GM23338 (cell line): ENCODE measurements around the gene AFAP1L1.

Experiments used
- CREB1 ChIP-seq: fragments of 250-450 bp; sonication (Bioruptor Pico); IDR thresholded peaks from 2 replicates; pipeline ENCODE4 v1.5.0; 2020; ENCODE audit warnings: low read depth, mild to moderate bottlenecking, moderate library complexity
- CTCF ChIP-seq, 2 experiments: fragments of 200-600 bp in 1 of 2; sonication (generic) in 1 of 2; conservative IDR thresholded peaks; 2 replicates each; pipeline versions ENCODE4 v1.5.1 to v1.6.1; 2016 to 2017; ENCODE audit warnings: antibody characterized with exemption in 2 of 2, low read depth in 2 of 2, mild to moderate bottlenecking in 2 of 2, moderate library complexity in 1 of 2
- EZH2 ChIP-seq: fragments of 200-600 bp; sonication (generic); IDR thresholded peaks from one replicate; pipeline ENCODE4 v1.8.0; 2017; ENCODE audit warnings: antibody characterized with exemption, mild to moderate bottlenecking, low read depth; ENCODE audit not compliant: unreplicated experiment
- EZH2phosphoT487 ChIP-seq: fragments of 200-600 bp; sonication (generic); IDR thresholded peaks from one replicate; pipeline ENCODE4 v1.8.1; 2018; ENCODE audit warnings: antibody characterized with exemption; ENCODE audit not compliant: unreplicated experiment
- JUNB ChIP-seq: IDR thresholded peaks from one replicate; pipeline ENCODE4 v1.6.1; 2016; ENCODE audit warnings: antibody characterized with exemption; ENCODE audit not compliant: unreplicated experiment
- NANOG ChIP-seq: IDR thresholded peaks from 2 replicates; pipeline ENCODE4 v1.6.1; 2016; ENCODE audit warnings: antibody characterized with exemption, borderline replicate concordance
- POLR2AphosphoS5 ChIP-seq: IDR thresholded peaks from 2 replicates; pipeline ENCODE4 v1.6.1; 2016; ENCODE audit warnings: antibody characterized with exemption, low read depth
- REST ChIP-seq: IDR thresholded peaks from one replicate; pipeline ENCODE4 v1.6.1; 2018; ENCODE audit warnings: antibody characterized with exemption; ENCODE audit not compliant: unreplicated experiment
- ZNF114 ChIP-seq: fragments of 250-450 bp; sonication (Bioruptor Pico); IDR thresholded peaks from 2 replicates; pipeline ENCODE4 v1.5.0; 2020; ENCODE audit warnings: mild to moderate bottlenecking, moderate library complexity
- ZNF331 ChIP-seq: fragments of 250-450 bp; sonication (Bioruptor Pico); IDR thresholded peaks from 2 replicates; pipeline ENCODE4 v1.5.0; 2020; ENCODE audit warnings: low read depth, mild to moderate bottlenecking, moderate library complexity
- TF ChIP-seq, protein P1 (sequence below): fragments of 250-450 bp; sonication (Bioruptor Pico); IDR thresholded peaks from 2 replicates; pipeline ENCODE4 v1.5.0; 2020; ENCODE audit warnings: mild to moderate bottlenecking, moderate library complexity
- TF ChIP-seq, protein P2 (sequence below): IDR thresholded peaks from 2 replicates; pipeline ENCODE4 v1.6.1; 2016; ENCODE audit warnings: antibody characterized with exemption

DNA sequence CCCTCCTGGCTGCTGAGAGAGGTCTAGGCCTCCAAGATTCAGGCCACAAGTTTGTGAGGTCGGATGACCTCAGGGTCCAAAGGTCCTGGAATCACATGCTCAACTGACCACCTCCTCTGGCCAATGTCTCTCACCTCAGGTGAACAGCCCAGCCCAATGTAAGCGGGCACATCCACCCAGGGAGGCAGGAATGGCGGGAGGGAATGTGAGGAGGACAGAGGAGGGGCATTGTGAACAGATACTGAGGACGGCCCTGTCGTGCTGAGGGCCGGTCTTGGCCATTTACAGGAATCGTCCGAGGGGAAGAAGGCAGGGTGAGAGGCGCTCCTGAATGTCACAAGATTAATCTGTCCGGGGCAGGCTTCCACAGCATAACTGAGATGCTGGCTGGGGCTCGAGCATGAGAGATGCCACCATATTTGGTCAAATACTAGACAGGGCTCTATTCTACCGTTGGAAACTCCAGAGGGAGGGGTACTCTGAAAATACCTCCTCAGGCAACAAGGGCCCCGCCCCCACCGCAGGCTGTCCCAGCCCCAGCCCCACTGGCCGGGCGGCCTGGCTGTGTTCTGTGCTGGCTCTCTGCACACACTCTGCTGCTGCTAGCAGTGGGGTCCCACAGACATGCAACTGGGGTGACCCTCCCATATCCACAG, 108.9 kb downstream of the AFAP1L1 start:
- TF ChIP-seq CTCF (conservative IDR thresholded peaks at IDR 0.05; ENCODE audit: low read depth in 2 of 2) (no peak), NANOG (no peak), CREB1 (CRISPR knock-in tag) (no peak), EZH2 (no peak), EZH2phosphoT487 (no peak), POLR2AphosphoS5 (no peak), REST (no peak), ZNF114 (no peak), ZNF331 (CRISPR knock-in tag) (no peak), JUNB (no peak)
- TF ChIP-seq, protein P1, sequence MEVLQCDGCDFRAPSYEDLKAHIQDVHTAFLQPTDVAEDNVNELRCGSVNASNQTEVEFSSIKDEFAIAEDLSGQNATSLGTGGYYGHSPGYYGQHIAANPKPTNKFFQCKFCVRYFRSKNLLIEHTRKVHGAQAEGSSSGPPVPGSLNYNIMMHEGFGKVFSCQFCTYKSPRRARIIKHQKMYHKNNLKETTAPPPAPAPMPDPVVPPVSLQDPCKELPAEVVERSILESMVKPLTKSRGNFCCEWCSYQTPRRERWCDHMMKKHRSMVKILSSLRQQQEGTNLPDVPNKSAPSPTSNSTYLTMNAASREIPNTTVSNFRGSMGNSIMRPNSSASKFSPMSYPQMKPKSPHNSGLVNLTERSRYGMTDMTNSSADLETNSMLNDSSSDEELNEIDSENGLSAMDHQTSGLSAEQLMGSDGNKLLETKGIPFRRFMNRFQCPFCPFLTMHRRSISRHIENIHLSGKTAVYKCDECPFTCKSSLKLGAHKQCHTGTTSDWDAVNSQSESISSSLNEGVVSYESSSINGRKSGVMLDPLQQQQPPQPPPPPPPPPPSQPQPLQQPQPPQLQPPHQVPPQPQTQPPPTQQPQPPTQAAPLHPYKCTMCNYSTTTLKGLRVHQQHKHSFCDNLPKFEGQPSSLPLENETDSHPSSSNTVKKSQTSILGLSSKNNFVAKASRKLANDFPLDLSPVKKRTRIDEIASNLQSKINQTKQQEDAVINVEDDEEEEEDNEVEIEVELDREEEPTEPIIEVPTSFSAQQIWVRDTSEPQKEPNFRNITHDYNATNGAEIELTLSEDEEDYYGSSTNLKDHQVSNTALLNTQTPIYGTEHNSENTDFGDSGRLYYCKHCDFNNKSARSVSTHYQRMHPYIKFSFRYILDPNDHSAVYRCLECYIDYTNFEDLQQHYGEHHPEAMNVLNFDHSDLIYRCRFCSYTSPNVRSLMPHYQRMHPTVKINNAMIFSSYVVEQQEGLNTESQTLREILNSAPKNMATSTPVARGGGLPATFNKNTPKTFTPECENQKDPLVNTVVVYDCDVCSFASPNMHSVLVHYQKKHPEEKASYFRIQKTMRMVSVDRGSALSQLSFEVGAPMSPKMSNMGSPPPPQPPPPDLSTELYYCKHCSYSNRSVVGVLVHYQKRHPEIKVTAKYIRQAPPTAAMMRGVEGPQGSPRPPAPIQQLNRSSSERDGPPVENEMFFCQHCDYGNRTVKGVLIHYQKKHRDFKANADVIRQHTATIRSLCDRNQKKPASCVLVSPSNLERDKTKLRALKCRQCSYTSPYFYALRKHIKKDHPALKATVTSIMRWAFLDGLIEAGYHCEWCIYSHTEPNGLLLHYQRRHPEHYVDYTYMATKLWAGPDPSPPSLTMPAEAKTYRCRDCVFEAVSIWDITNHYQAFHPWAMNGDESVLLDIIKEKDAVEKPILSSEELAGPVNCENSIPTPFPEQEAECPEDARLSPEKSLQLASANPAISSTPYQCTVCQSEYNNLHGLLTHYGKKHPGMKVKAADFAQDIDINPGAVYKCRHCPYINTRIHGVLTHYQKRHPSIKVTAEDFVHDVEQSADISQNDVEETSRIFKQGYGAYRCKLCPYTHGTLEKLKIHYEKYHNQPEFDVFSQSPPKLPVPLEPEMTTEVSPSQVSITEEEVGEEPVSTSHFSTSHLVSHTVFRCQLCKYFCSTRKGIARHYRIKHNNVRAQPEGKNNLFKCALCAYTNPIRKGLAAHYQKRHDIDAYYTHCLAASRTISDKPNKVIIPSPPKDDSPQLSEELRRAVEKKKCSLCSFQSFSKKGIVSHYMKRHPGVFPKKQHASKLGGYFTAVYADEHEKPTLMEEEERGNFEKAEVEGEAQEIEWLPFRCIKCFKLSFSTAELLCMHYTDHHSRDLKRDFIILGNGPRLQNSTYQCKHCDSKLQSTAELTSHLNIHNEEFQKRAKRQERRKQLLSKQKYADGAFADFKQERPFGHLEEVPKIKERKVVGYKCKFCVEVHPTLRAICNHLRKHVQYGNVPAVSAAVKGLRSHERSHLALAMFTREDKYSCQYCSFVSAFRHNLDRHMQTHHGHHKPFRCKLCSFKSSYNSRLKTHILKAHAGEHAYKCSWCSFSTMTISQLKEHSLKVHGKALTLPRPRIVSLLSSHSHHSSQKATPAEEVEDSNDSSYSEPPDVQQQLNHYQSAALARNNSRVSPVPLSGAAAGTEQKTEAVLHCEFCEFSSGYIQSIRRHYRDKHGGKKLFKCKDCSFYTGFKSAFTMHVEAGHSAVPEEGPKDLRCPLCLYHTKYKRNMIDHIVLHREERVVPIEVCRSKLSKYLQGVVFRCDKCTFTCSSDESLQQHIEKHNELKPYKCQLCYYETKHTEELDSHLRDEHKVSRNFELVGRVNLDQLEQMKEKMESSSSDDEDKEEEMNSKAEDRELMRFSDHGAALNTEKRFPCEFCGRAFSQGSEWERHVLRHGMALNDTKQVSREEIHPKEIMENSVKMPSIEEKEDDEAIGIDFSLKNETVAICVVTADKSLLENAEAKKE (CRISPR knock-in tag), result no peak
- TF ChIP-seq, protein P2, sequence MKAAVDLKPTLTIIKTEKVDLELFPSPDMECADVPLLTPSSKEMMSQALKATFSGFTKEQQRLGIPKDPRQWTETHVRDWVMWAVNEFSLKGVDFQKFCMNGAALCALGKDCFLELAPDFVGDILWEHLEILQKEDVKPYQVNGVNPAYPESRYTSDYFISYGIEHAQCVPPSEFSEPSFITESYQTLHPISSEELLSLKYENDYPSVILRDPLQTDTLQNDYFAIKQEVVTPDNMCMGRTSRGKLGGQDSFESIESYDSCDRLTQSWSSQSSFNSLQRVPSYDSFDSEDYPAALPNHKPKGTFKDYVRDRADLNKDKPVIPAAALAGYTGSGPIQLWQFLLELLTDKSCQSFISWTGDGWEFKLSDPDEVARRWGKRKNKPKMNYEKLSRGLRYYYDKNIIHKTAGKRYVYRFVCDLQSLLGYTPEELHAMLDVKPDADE, result no peak
